Tibial artery (tissue), 4 donors: ENCODE results near the gene TRAPPC10.

Source experiments
- DNase-seq, 2 donors: peaks; one replicate each; pipeline ENCODE4 v3.0.0-alpha.2; 2019
- H3K27ac ChIP-seq, 2 donors: fragments of 200-600 bp; sonication (generic) in 1 of 2; 1 replicate in 1 of 2; 2 replicates in 1 of 2; pipeline ENCODE4 v1.5.1; 2018 to 2019; ENCODE audit warnings: mild to moderate bottlenecking in 1 of 2
- H3K27me3 ChIP-seq, 2 donors: fragments of 200-600 bp; sonication (generic) in 1 of 2; one replicate each; pipeline versions ENCODE4 v1.5.1 to v1.6.0; 2016 to 2019
- H3K36me3 ChIP-seq, 3 donors: fragments of 200-600 bp; sonication (generic) in 2 of 3; one replicate each; pipeline ENCODE4 v1.5.1; 2016 to 2019; ENCODE audit warnings: mild to moderate bottlenecking in 2 of 3
- H3K4me1 ChIP-seq, 4 donors: fragments of 200-600 bp; sonication (generic) in 2 of 4; 1 replicate in 3 of 4; 2 replicates in 1 of 4; pipeline ENCODE4 v1.5.1; 2016 to 2019
- H3K4me3 ChIP-seq, 2 donors: fragments of 200-600 bp; sonication (generic) in 1 of 2; 1 replicate in 1 of 2; 2 replicates in 1 of 2; pipeline ENCODE4 v1.5.1; 2018 to 2019; ENCODE audit warnings: mild to moderate bottlenecking in 2 of 2
- H3K9me3 ChIP-seq, 3 donors: fragments of 200-600 bp; sonication (generic) in 1 of 3; one replicate each; pipeline ENCODE4 v1.5.1; 2016 to 2019
- CTCF ChIP-seq, 2 experiments: fragments of 200-600 bp in 1 of 2; fragments of 450-650 bp in 1 of 2; IDR thresholded peaks; one replicate each; pipeline ENCODE4 v1.5.1; 2017 to 2019; ENCODE audit warnings: antibody characterized with exemption in 2 of 2, mild to moderate bottlenecking in 1 of 2, moderate library complexity in 1 of 2
- intact Hi-C: fragments of 100-400 bp; cut with DNase I; formaldehyde crosslinking; loops from one replicate; pipeline ENCODE4 v1.15.0; 2023; ENCODE audit warnings: low total_unique reads

TRAPPC10 gene

GRCh38 chr21:44079846-44080245 is 67.7 kb downstream of the TRAPPC10 start:
- H3K4me1 ChIP-seq, result no peaks in the 10 kb centered on the region
- no peak for DNase-seq
- intact Hi-C loops, result no loop called here
- peaks cover 80 to 98% (median 91%) of the 10 kb centered on the region in 3 donors for H3K36me3 ChIP-seq
- H3K9me3 ChIP-seq, result no peaks in the 10 kb centered on the region
- TF ChIP-seq CTCF (IDR thresholded peaks at IDR 0.05), result no peak
- H3K27me3 ChIP-seq, result no peaks in the 10 kb centered on the region
- no peak overlapping the region for H3K27ac ChIP-seq
- H3K4me3 ChIP-seq, result no peak overlapping the region

GRCh38 chr21:44082648-44083440 is 70.7 kb downstream of the TRAPPC10 start:
- Histone ChIP-seq H3K4me3 (no peak overlapping the region), H3K9me3 (no peaks in the 10 kb centered on the region), H3K36me3 (peaks cover 78 to 100% (median 83%) of the 10 kb centered on the region in 3 donors), H3K27ac (no peak overlapping the region), H3K4me1 (no peaks in the 10 kb centered on the region), H3K27me3 (no peaks in the 10 kb centered on the region)
- intact Hi-C loops, result no loop called here
- no peak for TF ChIP-seq CTCF (IDR thresholded peaks at IDR 0.05)
- DNase-seq, result no peak

- peaks cover 83 to 100% (median 84%) of the 10 kb centered on the region in 3 donors for H3K36me3 ChIP-seq
- no peak for DNase-seq
- intact Hi-C loops, result no loop called here
- H3K27ac ChIP-seq, result no peak overlapping the region
- no peaks in the 10 kb centered on the region for H3K4me1 ChIP-seq
- H3K27me3 ChIP-seq, result no peaks in the 10 kb centered on the region
- no peaks in the 10 kb centered on the region for H3K9me3 ChIP-seq
- no peak for TF ChIP-seq CTCF (IDR thresholded peaks at IDR 0.05)
- no peak overlapping the region for H3K4me3 ChIP-seq
Observed at GRCh38 chr21:44083631-44084291, 71.7 kb downstream of the TRAPPC10 start.

GRCh38 chr21:44084496-44085241 is 72.6 kb downstream of the TRAPPC10 start:
- no peak for TF ChIP-seq CTCF (IDR thresholded peaks at IDR 0.05)
- Histone ChIP-seq H3K36me3 (peaks cover 83 to 100% (median 84%) of the 10 kb centered on the region in 3 donors), H3K9me3 (no peaks in the 10 kb centered on the region), H3K27ac (no peak overlapping the region), H3K27me3 (no peaks in the 10 kb centered on the region), H3K4me1 (no peaks in the 10 kb centered on the region), H3K4me3 (no peak overlapping the region)
- no peak for DNase-seq
- intact Hi-C loops, result no loop called here

GRCh38 chr21:44085491-44086321 is 73.6 kb downstream of the TRAPPC10 start:
- H3K4me1 ChIP-seq, result no peaks in the 10 kb centered on the region
- no peak for DNase-seq
- no peak for TF ChIP-seq CTCF (IDR thresholded peaks at IDR 0.05)
- H3K36me3 ChIP-seq, result peaks cover 82 to 100% (median 85%) of the 10 kb centered on the region in 3 donors
- intact Hi-C loops, result no loop called here
- no peak overlapping the region for H3K27ac ChIP-seq
- H3K27me3 ChIP-seq, result no peaks in the 10 kb centered on the region
- H3K9me3 ChIP-seq, result no peaks in the 10 kb centered on the region
- H3K4me3 ChIP-seq, result no peak overlapping the region
